ENCODE data around the gene HAL. TPM values are rescaled to one million over a fixed set of nuclear protein-coding genes. Genes with fewer than 3 reads are reported as not detected.

Gene HAL
- polyA plus RNA-seq, 1 of the 3 experiments (the other 2 are of a cell fraction), result 0.08 TPM

DNA sequence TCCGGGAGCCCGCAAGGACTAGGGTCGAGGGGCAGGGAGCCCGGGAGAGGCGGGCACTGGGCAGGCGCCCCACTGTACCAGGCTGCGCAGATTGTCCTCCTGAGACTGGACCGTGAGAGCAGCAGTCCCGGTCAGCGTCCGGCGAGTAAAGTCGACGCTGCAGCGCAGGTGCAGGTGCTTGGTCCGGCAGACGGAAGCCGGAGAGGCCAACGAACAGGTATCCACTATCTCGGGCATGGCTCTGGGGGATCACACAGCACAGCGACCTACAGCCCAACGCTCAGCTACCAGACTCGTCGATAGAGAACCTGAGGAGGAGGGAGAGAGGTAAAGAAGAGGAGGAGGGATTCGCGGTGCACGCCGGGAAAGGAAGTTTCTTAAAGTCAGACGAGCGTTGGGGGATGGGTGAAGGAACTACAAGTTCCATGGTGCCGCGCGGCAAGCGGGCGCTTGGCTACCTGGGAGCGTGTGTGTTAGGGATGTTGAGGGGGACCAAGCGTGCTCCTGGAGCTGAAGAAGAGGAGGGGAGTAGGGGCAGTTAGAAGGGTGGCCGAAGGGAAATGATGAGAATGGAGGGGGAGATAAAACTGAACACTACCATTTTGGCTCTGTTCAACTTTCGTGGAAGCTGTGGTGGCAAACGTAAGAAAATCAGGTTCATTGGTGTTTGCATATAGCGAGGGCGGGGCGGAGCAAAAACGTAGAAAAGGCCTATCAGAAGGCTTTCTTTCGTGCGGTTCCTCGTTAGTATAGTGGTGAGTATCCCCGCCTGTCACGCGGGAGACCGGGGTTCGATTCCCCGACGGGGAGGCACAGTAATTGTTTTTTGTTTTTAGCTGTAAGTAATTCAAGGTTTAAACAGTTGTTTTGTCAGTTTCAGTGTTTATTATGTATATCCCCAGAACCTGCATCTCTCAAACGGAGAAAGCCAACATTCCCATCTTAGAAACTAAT is 39.4 kb upstream of the HAL start, which contains the start of gene LTA4H (continued):
- TF ChIP-seq, protein P1, sequence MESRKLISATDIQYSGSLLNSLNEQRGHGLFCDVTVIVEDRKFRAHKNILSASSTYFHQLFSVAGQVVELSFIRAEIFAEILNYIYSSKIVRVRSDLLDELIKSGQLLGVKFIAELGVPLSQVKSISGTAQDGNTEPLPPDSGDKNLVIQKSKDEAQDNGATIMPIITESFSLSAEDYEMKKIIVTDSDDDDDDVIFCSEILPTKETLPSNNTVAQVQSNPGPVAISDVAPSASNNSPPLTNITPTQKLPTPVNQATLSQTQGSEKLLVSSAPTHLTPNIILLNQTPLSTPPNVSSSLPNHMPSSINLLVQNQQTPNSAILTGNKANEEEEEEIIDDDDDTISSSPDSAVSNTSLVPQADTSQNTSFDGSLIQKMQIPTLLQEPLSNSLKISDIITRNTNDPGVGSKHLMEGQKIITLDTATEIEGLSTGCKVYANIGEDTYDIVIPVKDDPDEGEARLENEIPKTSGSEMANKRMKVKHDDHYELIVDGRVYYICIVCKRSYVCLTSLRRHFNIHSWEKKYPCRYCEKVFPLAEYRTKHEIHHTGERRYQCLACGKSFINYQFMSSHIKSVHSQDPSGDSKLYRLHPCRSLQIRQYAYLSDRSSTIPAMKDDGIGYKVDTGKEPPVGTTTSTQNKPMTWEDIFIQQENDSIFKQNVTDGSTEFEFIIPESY (IDR thresholded peaks at IDR 0.05; ENCODE audit: borderline replicate concordance, low read depth), result no peak
- TF ChIP-seq RCOR1 (IDR thresholded peaks at IDR 0.05; ENCODE audit: low read length) (peak; percentile 6; the same call in 1 of the 2 replicates), FOXM1 (IDR thresholded peaks at IDR 0.05; ENCODE audit: low read depth) (no peak), ELF1 (IDR thresholded peaks at IDR 0.05) (no peak), POLR2AphosphoS5 (IDR thresholded peaks at IDR 0.05; ENCODE audit: low read depth, low read length) (peak; percentile 96), GABPA (IDR thresholded peaks at IDR 0.05; ENCODE audit: low read depth) (peak; percentile 3; the same call in 1 of the 2 replicates), JUND (IDR thresholded peaks at IDR 0.05) (no peak)

DNA sequence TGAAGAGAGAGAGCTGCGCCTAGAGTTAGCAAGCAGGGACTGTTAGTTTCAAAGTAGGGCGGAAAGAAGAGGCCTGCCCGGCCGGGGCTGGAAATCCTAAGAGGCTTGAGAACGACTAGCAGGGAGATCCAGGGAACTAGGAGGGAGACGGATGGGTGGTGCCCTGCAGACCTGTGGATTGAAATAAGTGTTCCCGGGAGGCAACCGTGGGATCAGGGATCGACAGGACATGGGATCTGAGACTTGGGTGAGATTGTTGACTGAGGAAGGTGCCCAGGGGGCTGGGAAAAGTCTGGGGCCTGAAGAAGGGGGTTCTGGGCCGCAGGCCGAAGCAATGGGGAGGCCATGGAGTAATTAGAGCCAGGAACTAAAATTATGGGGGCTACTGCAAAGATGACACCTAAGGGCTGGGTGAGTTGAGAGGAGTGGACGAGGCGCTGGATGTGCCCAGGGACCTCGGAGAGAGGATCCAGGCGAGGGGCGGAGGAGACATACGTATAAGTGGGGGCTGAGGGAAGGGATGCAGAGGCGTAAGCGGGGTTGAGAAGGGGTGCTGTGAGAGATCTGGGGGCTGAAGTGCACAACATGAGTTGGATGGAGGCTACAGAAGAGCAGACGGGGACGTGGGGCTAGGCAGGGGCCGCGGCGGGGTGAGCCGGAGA is 38.6 kb upstream of the HAL start:
- Histone ChIP-seq H3K4me1 (ENCODE audit: control insufficient read depth in 1 of 2, insufficient read depth in 2 of 2, low read depth in 1 of 2, low read length in 1 of 2) (peaks cover 7 to 8% of the 10 kb centered on the region in 2 experiments; a peak in 3 of 4 replicates), H3K27me3 (ENCODE audit: insufficient read depth) (no peaks in the 10 kb centered on the region), H3K9ac (peak overlapping the region; percentile 76), H3K4me2 (peak overlapping the region; percentile 97), H2AFZ (ENCODE audit: low read depth) (peak overlapping the region; percentile 96), H3K79me2 (ENCODE audit: insufficient read depth) (peaks cover 32% of the 10 kb centered on the region), H4K20me1 (ENCODE audit: insufficient read depth) (no peaks in the 10 kb centered on the region; the same call in 1 of the 2 replicates), H3K9me2 (no peaks in the 10 kb centered on the region), H3K4me3 (ENCODE audit: low read depth in 2 of 2, low read length in 1 of 2) (peak overlapping the region; percentile 61 to 93), H3K27ac (ENCODE audit: low read depth in 2 of 2, low read length in 1 of 2) (peak overlapping the region; percentile 74 to 82), H3K36me3 (replicated peaks in 1 of 2; ENCODE audit: control insufficient read depth in 1 of 2, insufficient read depth in 2 of 2, low read length in 1 of 2) (no peaks in the 10 kb centered on the region), H3K9me3 (no peaks in the 10 kb centered on the region), H3F3A (replicated peaks; ENCODE audit: insufficient read depth) (peaks cover 11% of the 10 kb centered on the region)
- CTCF ChIA-PET, result interaction anchor here (1.6 kb wide), 1 partner anchor 482 kb away, joined by 7 read pairs; no protein-coding TSS in a partner anchor
- TF ChIP-seq FOXJ3 (CRISPR knock-in tag; IDR thresholded peaks at IDR 0.05), result no peak
- no peak for TF ChIP-seq NRF1 (IDR thresholded peaks at IDR 0.05; ENCODE audit: low read depth, low read length)
- TF ChIP-seq, protein P1 (IDR thresholded peaks at IDR 0.05; ENCODE audit: borderline replicate concordance, low read depth), result no peak
- DNase-seq, result peak; percentile 44
- POLR2A ChIA-PET, result interaction anchor here (1.6 kb wide), 1 partner anchor 92 kb away, joined by 6 read pairs; the partner anchor contains the start of genes AMDHD1 and CCDC38
- WGBS (ENCODE audit: low lambda C conversion rate), result 3% methylated on average over 25 of the region's 25 CpGs
